Adipose tissue (tissue), 3 donors: ENCODE measurements around the gene KANK2. TPM values are rescaled to one million over a fixed set of nuclear protein-coding genes. Genes with fewer than 3 reads are reported as not detected.

Experiments used
- H3K27ac ChIP-seq: one replicate; pipeline ENCODE4 v1.5.1; 2013; ENCODE audit warnings: low read depth, low read length
- WGBS, 3 donors: extraction: QIAGEN DNeasy Blood & Tissue Kit; methylation state at CpG; one replicate each; pipeline ENCODE4 v1.1.7; 2013; 5-methylcytosine and 5-hydroxymethylcytosine counted together
- polyA plus RNA-seq, 3 donors: library from polyadenylated mRNA; stranded (reverse); fragments of 200-250 nt; gene quantifications; one replicate each; pipeline ENCODE4 v1.2.3, GENCODE V29; 2013
- donor health status: healthy with polysubstance abuse.
- donor health status: Bipolar disorder and iron deficiency.
- donor health status: healthy.

The KANK2 gene
- polyA plus RNA-seq, 3 donors, result 34.3 to 583 (median 148) TPM

DNA sequence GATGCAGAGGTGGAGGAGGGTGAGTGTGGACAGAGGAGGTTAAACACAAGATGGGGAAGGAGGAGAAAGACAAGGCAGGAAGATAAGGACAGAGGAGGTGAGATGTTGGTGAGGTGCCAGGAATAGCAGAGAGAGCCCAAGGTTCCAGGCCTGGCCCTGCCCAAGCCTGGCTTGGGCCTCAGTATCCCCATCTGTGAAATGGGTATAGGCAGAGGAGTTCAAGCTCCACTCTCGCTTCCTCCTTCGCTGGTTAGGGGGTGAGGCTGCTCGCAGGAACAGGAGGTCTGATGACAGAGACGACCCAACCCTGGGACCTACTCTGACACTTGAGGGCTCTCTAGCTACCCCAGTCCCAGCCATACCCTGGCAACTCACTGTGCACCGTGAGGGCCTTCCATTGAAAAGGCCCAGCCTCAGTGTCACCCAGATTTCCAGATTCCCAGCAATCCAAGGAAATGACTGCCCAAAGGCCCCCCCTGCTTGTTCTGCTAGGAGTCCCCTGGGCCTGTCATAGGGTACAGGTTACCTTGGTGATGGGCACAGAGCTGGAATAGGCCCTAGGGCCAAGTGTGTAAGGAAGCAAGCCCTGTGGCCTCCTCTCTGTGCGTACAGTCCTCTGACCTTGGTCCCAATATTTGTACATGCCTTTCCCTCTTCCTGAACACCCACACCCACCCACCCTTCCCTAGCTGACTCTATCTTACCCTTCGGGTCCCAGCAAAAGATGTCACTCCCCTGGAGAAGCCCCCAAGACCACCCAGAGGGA lies 33.5 kb upstream of the KANK2 start:
- H3K27ac ChIP-seq, result no peak overlapping the region
- whole genome bisulfite sequencing, 3 donors, result 82 to 85% (median 84%) methylated on average over 7 of the region's 7 CpGs

DNA sequence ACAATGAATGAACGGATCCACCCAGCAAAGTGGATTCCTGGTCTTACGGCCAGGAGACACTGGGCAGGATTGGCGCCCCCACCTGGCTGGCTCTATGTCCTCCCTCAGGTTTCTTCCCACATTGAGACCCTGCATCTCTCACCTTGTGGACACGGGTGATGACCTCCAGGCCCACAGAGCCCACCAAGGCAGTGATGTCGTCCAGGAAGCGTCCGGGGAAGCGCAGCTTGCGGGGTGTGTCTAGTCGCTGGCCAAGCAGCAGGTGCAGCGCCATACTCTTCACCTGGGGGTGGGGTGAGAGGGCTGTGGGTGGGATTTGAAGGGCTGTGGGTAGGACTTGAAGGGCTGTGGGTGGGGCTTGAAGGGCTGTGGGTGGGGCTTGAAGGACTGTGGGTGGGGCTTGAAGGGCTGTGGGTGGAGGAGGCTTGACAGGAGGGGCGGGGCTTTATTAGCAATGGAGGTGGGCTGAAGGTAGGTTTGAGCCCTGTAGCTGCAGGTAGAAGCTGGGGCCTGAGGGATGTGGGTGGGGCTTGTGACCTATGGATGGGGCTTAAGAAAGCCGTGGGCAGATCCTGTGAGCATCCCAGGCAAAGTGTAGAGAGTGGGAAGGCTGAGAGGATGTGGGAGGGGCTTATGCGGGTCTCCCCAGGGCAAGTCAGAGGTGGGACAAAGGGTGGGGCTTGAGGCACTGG lies 30.0 kb upstream of the KANK2 start:
- H3K27ac ChIP-seq, result no peak overlapping the region
- 86 to 96% (median 91%) methylated on average over 14 of the region's 14 CpGs for WGBS, 3 donors

DNA sequence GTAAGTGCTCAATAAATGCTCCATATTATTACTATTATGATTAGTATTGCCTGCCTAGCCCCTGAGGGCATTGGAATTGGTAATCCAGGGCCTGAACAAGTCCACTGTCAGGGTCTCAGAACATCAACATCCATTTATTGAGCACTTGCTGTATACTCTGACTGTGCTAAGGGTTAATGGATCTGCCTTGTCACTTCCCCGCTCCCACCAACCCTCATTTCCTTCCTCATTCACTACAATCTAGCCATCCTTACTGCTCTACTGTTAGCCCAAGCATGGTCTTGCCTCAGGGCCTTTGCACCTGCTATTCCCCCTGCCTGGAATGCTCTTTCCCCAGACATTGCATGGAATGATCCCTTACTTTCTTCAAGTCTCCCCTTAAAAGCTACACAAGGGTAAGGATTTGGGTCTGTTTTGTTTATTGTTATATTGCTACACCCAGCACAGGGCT lies 29.4 kb upstream of the KANK2 start:
- 58 to 100% (median 80%) methylated on average over 1 of the region's 1 CpG for WGBS, 3 donors
- no peak overlapping the region for H3K27ac ChIP-seq

DNA sequence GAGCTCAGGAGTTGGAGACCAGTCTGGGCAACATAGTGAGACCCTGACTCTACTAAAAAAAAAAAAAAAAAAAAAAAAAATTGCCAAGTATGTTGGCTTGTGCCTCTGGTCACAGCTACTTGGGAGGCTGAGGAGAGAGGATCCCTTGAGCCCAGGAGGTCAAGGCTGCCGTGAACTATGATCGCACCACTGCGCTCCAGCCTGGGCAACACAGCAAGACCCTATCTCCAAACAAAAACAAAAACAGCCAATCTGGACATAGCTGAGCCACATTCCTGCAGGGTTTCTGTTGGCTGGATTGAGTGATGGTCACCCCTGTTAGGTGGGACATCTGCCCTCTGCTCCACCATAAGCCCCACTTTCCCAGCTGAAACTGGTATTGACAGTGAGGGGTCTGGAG lies 28.5 kb upstream of the KANK2 start:
- 76 to 100% (median 94%) methylated on average over 3 of the region's 3 CpGs for WGBS, 3 donors

DNA sequence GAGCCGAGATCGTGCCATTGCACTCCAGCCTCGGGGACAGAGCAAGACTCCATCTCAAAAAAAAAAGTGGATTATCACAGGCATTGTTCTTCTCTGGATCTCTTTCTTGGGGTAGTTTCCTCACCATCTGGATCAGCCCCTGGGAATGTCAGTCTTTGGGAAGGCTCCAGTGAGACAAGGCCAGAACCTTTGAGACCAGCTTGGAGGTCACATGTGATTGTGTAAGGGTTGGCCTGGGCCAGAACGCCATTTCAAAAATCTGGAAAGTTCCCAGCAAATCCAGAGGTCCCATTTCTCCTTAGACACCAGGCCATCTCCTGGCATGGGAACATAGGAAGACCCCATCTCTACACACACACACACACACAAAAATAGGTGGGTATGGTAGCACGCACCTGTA lies 27.8 kb upstream of the KANK2 start:
- WGBS, 3 donors, result 77 to 88% (median 83%) methylated on average over 5 of the region's 5 CpGs
- H3K27ac ChIP-seq, result no peak overlapping the region

More for the DNA sequence above, 28.5 kb upstream of the KANK2 start:
- no peak overlapping the region for H3K27ac ChIP-seq

DNA sequence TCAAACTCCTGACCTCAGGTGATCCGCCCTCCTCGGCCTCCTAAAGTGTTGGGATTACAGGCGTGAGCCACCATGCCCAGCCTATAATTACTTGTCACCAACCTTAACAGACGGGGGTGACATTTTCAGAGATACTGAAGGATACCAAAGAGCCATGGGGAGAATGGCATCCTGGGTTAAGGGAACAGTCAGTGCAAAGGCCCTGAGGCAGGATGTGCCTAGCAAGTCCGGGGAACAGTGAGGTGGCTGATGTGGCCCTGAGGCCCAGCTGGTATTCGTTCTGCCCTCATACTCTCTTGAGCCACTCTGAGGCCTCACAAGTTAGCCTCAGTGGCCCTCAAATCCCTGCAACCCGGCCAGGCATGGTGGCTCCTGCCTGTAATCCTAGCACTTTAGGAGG lies 27.1 kb upstream of the KANK2 start:
- 95 to 97% (median 97%) methylated on average over 7 of the region's 7 CpGs for WGBS, 3 donors
- H3K27ac ChIP-seq, result no peak overlapping the region

DNA sequence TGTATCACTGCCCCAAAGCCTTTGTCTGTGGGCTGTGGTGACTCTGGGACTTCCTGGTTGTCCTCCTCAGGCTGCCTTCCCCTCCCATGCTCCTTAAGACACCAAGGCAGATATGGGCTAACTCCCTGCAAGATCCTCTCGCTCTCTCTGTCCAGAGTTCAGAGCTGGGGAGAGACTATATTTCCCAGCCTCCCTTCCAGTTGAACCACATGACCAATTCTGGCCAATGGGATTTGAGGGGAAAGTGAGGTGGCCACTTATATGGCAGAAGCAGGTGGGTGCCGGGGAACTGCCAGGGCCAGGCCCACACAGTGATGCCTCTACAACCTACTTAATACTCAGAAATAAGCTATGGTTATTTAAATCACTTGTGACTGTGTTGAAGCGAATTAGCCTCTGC lies 25.9 kb upstream of the KANK2 start:
- WGBS, 3 donors, result 91 to 96% (median 94%) methylated on average over 3 of the region's 3 CpGs
- H3K27ac ChIP-seq, result no peak overlapping the region

DNA sequence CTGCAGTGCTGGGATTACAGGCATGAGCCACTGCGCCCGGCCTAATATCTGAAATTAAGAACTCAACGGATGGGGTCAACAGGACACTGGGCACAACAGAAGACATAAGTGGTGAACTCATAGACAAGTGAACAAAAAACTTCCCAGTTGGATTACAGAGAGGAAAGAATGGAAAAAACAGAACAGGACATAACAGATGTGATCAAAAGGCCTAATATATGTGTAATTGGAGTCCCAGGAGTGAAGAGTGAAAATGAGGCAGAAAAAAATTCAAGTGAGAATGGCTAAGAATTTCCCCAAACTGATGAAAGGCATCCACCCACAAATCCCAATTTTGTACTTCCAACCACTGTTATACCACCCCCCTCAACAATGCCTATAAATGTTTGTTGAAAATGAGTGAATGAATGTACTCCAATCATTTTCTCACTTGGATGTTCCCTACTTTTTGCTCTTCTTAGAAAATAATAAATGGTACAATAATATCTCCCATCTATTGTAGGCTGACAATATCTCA lies 23.8 kb upstream of the KANK2 start:
- 96 to 99% (median 96%) methylated on average over 3 of the region's 3 CpGs for WGBS, 3 donors

DNA sequence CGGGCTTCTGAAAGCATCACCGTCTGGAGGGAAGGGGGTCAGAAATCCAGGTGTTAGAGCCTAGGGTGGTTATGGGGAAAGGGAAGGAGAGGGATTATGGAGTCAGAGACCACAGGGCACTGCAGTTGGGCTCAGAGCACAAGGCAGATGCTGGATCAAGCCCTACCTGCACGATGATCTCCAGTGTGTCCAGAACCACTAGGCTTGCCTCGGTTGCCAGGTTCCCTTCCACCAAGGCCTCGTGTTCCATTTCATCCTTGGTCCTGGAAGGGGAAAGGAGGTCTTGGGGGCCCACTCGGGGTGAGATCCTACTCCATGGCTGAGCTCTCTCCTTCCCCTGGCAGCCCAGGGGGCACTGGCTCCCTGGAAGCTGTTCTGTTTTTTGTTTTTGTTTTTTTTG lies 17.0 kb upstream of the KANK2 start:
- no peak overlapping the region for H3K27ac ChIP-seq
- WGBS, 3 donors, result 85 to 92% (median 86%) methylated on average over 6 of the region's 6 CpGs

More for the DNA sequence above, 23.8 kb upstream of the KANK2 start:
- no peak overlapping the region for H3K27ac ChIP-seq

DNA sequence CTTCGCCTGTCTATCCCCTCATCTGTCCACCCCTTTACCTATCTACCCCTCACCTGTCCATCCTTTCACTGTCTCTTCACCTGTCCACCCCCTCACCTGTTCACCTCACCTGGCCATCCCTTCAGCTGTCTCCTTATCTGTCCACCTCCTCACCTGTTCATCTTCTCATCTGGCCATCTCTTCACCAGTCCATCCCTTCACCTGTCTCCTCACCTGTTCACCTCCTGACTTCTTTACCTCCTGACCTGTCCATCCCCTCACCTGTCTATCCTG lies 13.2 kb upstream of the KANK2 start:
- no peak overlapping the region for H3K27ac ChIP-seq
- WGBS, 3 donors, result 89 to 95% (median 95%) methylated on average over 1 of the region's 1 CpG

DNA sequence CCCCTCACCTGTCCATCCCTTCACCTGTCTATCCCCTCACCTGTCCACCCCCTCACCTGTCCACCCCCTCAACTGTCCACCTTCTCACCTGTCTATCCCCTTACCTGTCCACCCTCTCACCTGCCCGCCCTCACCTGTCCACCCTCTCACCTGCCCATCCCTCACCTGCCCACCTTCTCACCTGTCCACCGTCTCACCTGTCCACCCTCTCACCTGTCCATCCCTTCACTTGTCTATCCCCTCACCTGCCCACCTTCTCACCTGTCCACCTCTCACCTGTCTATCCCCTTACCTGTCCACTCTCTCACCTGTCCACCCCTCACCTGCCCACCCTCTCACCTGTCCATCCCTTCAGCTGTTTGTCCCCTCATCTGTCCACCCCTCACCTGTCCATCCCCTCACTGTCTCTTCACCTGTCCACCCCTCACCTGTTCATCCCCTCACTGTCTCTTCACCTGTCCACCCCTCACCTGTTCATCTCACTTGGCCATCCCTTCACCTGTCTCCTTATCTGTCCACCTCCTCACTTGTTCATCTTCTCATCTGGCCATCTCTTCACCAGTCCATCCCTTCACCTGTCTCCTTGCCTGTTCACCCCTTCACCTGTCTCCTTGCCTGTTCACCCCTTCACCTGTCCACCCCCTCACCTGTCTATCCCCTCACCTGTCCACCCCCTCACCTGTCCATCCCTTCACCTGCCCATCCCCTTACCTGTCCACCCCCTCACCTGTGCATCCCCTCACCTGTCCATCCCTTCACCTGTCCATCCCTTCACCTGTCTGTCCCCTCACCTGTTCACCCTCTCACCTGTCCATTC lies 12.7 kb upstream of the KANK2 start:
- H3K27ac ChIP-seq, result no peak overlapping the region
- 78 to 86% (median 82%) methylated on average over 2 of the region's 2 CpGs for WGBS, 3 donors

DNA sequence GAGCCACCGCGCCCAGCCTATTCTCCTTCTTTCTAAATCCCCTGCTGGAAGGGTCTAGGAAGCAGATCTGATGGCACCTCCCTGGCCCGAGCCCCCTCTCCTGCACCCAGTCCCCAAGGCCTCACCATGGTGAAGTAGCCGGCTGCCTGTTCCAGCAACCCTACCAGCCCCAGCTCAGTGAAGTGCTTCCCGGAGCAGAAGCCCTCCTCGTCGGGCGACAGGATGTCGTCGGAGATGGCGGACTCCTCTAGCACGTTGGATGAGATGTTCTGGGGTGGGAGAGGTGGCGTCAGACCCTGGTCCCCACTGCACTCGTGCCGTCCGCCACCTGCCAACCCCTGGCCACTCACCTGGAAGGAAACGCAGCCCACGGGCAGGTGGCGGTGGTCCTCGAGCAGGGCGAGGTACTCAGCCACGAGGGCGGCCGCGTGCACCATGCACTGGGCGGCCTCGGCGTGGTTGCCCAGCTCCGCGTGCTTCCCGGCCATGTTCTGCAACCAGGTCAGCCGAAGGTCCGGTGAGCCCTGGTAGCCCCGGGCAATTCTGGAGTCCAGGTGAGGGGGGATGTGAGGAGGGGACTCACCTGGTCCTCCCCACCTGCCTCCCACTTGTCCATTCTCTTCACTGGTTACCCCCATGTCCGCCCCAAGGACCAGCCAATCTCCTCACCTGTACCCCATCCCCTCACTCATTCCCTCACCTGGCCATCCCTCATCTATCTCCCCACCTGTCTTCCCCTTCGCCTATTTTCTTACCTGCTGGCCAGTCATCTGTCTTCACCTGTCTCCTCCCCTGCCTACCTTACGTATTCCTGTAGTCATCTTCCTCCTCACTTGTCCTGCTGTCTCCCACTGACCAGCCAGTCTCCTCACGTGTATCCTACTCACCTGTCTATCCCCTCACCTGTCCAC lies 11.5 kb upstream of the KANK2 start:
- H3K27ac ChIP-seq, result no peak overlapping the region
- WGBS, 3 donors, result 83 to 96% (median 85%) methylated on average over 38 of the region's 38 CpGs

DNA sequence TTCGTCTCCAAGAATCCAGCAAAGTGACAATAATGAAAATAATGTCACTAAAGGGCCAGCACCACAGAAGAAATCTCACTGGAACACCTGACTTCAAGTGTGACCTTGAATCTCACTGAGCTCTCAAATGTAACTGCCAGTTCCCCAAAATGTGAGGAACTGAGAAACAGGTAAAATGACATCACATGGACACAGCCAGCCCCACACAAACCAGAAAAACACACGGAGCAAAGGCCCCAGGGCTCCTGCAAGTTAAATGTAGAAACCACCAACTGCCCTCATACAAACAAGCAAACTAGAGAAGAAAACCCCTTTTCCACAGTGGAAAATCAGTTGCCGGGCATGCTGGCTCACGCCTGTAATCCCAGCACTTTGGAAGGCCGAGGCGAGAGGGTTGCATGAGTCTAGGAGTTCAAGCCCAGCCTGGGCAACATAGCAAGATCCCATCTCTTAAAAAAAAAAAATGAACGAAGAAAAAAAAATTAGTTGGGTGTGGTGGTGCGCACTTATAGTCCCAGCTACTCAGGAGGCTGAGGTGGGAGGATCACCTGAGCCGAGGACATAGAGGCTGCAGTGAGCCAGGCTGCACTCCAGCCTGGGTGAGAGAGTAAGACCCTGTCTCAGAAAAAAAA lies 8.7 kb upstream of the KANK2 start:
- no peak overlapping the region for H3K27ac ChIP-seq

DNA sequence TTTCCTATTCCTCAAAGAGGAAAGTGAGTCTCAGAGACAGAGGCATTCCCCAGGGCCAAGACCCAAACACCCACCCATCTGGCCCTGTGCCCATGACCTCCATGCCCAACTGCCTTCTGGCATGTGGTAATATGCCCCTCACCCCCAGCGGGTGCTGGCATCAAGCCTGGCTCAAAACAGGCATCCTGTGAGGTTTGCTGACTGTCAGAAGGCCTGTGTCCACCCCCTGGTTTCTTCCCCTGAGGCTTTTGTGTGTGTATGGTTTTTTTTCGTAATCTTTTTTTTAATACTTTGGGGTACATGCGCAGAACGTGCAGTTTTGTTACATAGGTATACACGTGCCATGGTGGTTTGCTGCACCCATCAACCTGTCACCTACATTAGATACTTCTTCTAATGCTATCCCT lies 7.6 kb upstream of the KANK2 start:
- no peak overlapping the region for H3K27ac ChIP-seq
- WGBS, 3 donors, result 26 to 52% (median 30%) methylated on average over 5 of the region's 5 CpGs

More for the DNA sequence above, 8.7 kb upstream of the KANK2 start:
- WGBS, 3 donors, result 76 to 83% (median 82%) methylated on average over 9 of the region's 9 CpGs

DNA sequence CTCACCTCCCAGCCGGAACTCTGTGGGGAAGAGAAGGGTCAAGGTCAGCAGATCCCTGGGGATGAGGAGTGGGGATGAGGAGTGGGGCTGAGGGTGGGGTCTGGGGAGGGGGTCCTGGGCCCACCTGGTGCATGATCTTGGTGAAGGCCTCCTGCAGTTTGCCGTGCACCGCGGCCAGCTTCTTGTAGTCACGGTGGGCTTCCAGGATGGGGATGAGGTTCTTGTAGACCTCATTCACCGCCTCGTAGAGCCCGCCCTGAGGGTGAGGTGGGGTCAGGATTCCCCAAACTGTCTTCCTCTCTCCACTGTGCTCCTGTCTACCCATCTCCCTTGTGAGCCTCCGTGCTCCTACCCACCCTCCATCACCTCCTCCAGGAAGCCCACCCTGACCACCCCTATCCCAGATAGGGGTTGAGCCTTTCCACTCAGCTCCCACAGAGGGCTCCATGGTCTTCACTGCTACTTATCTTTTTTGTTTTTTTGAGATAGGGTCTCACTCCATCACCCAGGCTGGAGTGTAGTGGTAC lies 6.8 kb upstream of the KANK2 start:
- 61 to 81% (median 73%) methylated on average over 8 to 9 of the region's 9 CpGs for WGBS, 3 donors

DNA sequence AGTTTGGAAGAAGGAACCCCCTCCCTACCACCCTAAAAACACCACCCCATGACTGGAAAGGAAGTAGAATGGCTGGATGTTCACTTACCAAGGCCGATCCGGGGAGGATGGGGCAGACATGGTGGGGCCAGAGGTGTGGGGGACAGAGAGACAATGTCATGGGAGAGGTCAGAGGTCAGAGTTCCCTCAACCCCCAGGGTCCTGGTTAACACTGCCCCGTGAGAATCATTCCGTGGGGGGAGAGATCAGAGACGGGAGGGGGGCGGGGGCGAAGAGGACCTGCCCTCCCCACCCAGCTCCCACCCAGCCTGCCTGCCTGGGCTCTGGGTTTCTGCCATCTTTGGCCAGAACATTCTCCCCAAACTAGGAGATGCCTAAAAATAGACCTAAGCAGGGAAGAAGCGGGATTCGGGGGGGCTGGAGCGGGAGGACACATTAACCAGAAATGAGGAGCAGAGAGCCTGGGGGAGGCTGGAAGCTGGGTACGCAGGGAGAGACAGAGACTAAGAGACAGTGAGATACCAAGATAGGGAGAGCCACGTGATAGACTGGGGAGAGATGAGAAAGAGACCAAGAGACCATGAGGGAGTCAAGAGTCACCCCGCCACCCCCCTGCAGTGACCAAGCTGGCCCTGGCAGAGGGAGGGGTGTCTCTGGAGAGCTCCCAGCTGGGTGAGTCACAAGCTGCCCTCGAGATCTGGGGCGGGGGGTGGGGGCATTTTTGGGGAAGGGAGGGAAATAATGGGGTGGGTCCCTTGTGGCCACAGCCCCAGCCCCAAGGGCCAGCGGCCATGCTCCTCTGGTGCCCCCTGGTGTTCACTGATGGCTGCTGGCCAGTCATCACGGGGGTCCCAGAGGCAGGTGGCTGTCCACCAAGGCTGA lies 6.1 kb upstream of the KANK2 start:
- WGBS, 3 donors, result 33 to 51% (median 41%) methylated on average over 14 to 17 of the region's 17 CpGs
- H3K27ac ChIP-seq, result peak overlapping the region; percentile 28

More for the DNA sequence above, 6.8 kb upstream of the KANK2 start:
- H3K27ac ChIP-seq, result no peak overlapping the region
